GM18907 (cell line): ENCODE measurements around the gene FBXL16.

Experiments
- ATAC-seq: cut with Tn5 transposase; IDR thresholded peaks from one replicate; pipeline ENCODE4 v1.9.1; 2021; ENCODE audit warnings: mild to moderate bottlenecking, moderate library complexity; ENCODE audit not compliant: unreplicated experiment

Gene FBXL16

GRCh38 chr16:735982-736453 is 30.4 kb upstream of the FBXL16 start:
- ATAC-seq = no peak

GRCh38 chr16:734981-735881 is 29.6 kb upstream of the FBXL16 start:
- no peak for ATAC-seq

GRCh38 chr16:734208-734980 is 28.8 kb upstream of the FBXL16 start:
- ATAC-seq = no peak

GRCh38 chr16:733382-734207 is 28.0 kb upstream of the FBXL16 start:
- ATAC-seq = no peak

GRCh38 chr16:732936-733335 is 27.3 kb upstream of the FBXL16 start:
- ATAC-seq = no peak

GRCh38 chr16:732332-732731 is 26.7 kb upstream of the FBXL16 start:
- ATAC-seq = no peak

GRCh38 chr16:730666-731509 is 25.3 kb upstream of the FBXL16 start:
- no peak for ATAC-seq

GRCh38 chr16:729768-730665 is 24.4 kb upstream of the FBXL16 start:
- ATAC-seq = no peak

GRCh38 chr16:728890-729744 is 23.5 kb upstream of the FBXL16 start:
- ATAC-seq = no peak

- peak; percentile 35 for ATAC-seq
These were observed 22.7 kb upstream of the FBXL16 start for GRCh38 chr16:728131-728889.

GRCh38 chr16:727291-727977 is 21.8 kb upstream of the FBXL16 start:
- no peak for ATAC-seq

GRCh38 chr16:726438-727290 is 21.1 kb upstream of the FBXL16 start, which contains the start of the genes CCDC78 and HAGHL:
CCDC78 (minus strand) TSS chr16:726443; CDS start chr16:726367, 76 bp downstream.
HAGHL (plus strand) TSS chr16:727106; CDS start chr16:727510, 404 bp downstream.
- ATAC-seq = no peak

GRCh38 chr16:726188-726437 is 20.5 kb upstream of the FBXL16 start:
- no peak for ATAC-seq

- no peak for ATAC-seq
These were observed 20.0 kb upstream of the FBXL16 start for GRCh38 chr16:725463-726187.

GRCh38 chr16:725041-725376 is 19.4 kb upstream of the FBXL16 start:
- no peak for ATAC-seq
